Kidney epithelial cell (primary cell): ENCODE data around the gene SHISA8. TPM values are rescaled to one million over a fixed set of nuclear protein-coding genes. Genes with fewer than 3 reads are reported as not detected.

Experiments used
- DNase-seq: peaks from one replicate; pipeline ENCODE4 v3.0.0-alpha.2; 2010; ENCODE audit warnings: low read depth
- H3K27me3 ChIP-seq: 2 replicates; pipeline ENCODE4 v1.6.0; 2011; ENCODE audit warnings: low read length; ENCODE audit not compliant: control insufficient read depth, insufficient read depth
- H3K36me3 ChIP-seq: 2 replicates; pipeline ENCODE4 v1.5.1; 2011; ENCODE audit warnings: low read length; ENCODE audit not compliant: control insufficient read depth, insufficient read depth
- H3K4me3 ChIP-seq: 2 replicates; pipeline ENCODE4 v1.5.1; 2011; ENCODE audit warnings: low read depth, mild to moderate bottlenecking, control low read depth, low read length
- CTCF ChIP-seq: IDR thresholded peaks from 2 replicates; pipeline ENCODE4 v1.5.1; 2011; ENCODE audit warnings: mild to moderate bottlenecking, moderate library complexity, low read length, control low read depth, inconsistent platforms; ENCODE audit not compliant: insufficient read depth, poor library complexity, severe bottlenecking
- total RNA-seq: library from RNA; depleted of rRNA; stranded (reverse); fragments of >200 nt; gene quantifications from 2 replicates; pipeline ENCODE4 v1.2.3, GENCODE V29; 2015

Gene SHISA8
- total RNA-seq, 1 donor from 2014 or later = not detected

GRCh38 chr22:41899110-41899509, 15.8 kb downstream of the SHISA8 start:
- no peak for DNase-seq
- peaks cover 12% of the 10 kb centered on the region for H3K36me3 ChIP-seq
- TF ChIP-seq CTCF = no peak
- no peaks in the 10 kb centered on the region for H3K27me3 ChIP-seq
- no peak overlapping the region for H3K4me3 ChIP-seq

- Histone ChIP-seq H3K36me3 (peaks cover 10% of the 10 kb centered on the region), H3K27me3 (no peaks in the 10 kb centered on the region), H3K4me3 (no peak overlapping the region)
- TF ChIP-seq CTCF = no peak
- no peak for DNase-seq
Observed at GRCh38 chr22:41898645-41899044, 16.2 kb downstream of the SHISA8 start.

GRCh38 chr22:41893591-41894375, 21.1 kb downstream of the SHISA8 start:
- no peak for TF ChIP-seq CTCF
- H3K4me3 ChIP-seq = no peak overlapping the region
- peaks cover 2% of the 10 kb centered on the region for H3K36me3 ChIP-seq
- DNase-seq = no peak
- H3K27me3 ChIP-seq = no peaks in the 10 kb centered on the region

DNA sequence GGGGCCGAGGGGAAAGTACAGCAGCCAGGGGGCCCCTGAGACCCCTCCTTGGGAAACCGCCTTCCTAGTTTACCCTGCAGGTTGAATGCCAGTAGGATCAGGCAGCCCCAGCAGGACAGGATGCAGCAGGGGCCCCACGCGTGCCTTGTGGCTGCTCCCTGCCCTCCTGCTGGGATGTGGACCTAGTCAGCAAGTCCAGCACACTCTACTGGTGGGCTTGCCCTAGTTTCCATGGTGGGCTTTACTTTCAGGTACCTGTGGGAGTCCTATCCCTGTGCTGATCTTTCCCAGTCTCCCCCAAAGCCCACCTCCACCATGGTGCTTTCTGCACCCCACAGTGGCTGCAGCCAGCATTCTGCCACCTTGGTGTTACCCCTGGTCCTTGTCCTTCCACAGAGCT, 22.2 kb downstream of the SHISA8 start:
- Histone ChIP-seq H3K36me3 (no peaks in the 10 kb centered on the region), H3K27me3 (no peaks in the 10 kb centered on the region), H3K4me3 (no peak overlapping the region)
- no peak for TF ChIP-seq CTCF
- no peak for DNase-seq

GRCh38 chr22:41891407-41891806, 23.5 kb downstream of the SHISA8 start:
- TF ChIP-seq CTCF = no peak
- H3K27me3 ChIP-seq = no peaks in the 10 kb centered on the region
- no peaks in the 10 kb centered on the region for H3K36me3 ChIP-seq
- H3K4me3 ChIP-seq = no peak overlapping the region
- DNase-seq = no peak
